ENCODE results near the gene SEZ6. TPM values are rescaled to one million over a fixed set of nuclear protein-coding genes. Genes with fewer than 3 reads are reported as not detected.

SEZ6 gene
- total RNA-seq, 1 experiment from 2014 or later = 2.6 TPM

GRCh38 chr17:28940675-28941074 lies 65.2 kb downstream of the SEZ6 start:
- Histone ChIP-seq H3K36me3 (ENCODE audit: insufficient read depth, low read length, poor library complexity, severe bottlenecking) (peaks cover 16% of the 10 kb centered on the region), H3K4me3 (ENCODE audit: low read depth, low read length, poor library complexity, severe bottlenecking) (no peak overlapping the region), H3K9me3 (ENCODE audit: low read depth, low read length, poor library complexity, severe bottlenecking) (no peaks in the 10 kb centered on the region), H3K4me1 (ENCODE audit: insufficient read depth, low read length, poor library complexity, severe bottlenecking) (peaks cover 57% of the 10 kb centered on the region), H3K27me3 (replicated peaks; ENCODE audit: insufficient read depth, low read depth, low read length, poor library complexity) (no peaks in the 10 kb centered on the region), H3K27ac (ENCODE audit: low read depth, low read length, poor library complexity, severe bottlenecking) (peak overlapping the region; percentile 28)
- intact Hi-C loops (cut with micrococcal nuclease; ENCODE audit: unreplicated experiment) = no loop called here
- BruUV-seq (replicated peaks) = no TSS peak
- ChIA-PET POLR2A (ENCODE audit: low non-redundant PET) (no interaction called here), CTCF (interaction anchor here (0.6 kb wide), 1 partner anchor 212 kb away, joined by 4 read pairs; the partner anchor contains the start of gene NEK8)
- TF ChIP-seq EZH2 (IDR thresholded peaks at IDR 0.05; ENCODE audit: borderline replicate concordance, low read depth, low read length, poor library complexity, severe bottlenecking) (no peak), CTCF (conservative IDR thresholded peaks at IDR 0.05; ENCODE audit: low read depth, low read length) (no peak)
- DNase-seq (ENCODE audit: low spot score) = peak; percentile 71

- TF ChIP-seq CTCF (conservative IDR thresholded peaks at IDR 0.05; ENCODE audit: low read depth, low read length) = no peak
- TF ChIP-seq EZH2 (IDR thresholded peaks at IDR 0.05; ENCODE audit: borderline replicate concordance, low read depth, low read length, poor library complexity, severe bottlenecking) = no peak
- ChIA-PET CTCF (interaction anchor here (0.6 kb wide), 1 partner anchor 212 kb away, joined by 4 read pairs; the partner anchor contains the start of gene NEK8), POLR2A (ENCODE audit: low non-redundant PET) (no interaction called here)
- peaks cover 52% of the 10 kb centered on the region for H3K4me1 ChIP-seq (ENCODE audit: insufficient read depth, low read length, poor library complexity, severe bottlenecking)
- H3K36me3 ChIP-seq (ENCODE audit: insufficient read depth, low read length, poor library complexity, severe bottlenecking) = peaks cover 16% of the 10 kb centered on the region
- H3K4me3 ChIP-seq (ENCODE audit: low read depth, low read length, poor library complexity, severe bottlenecking) = no peak overlapping the region
- no TSS peak for BruUV-seq (replicated peaks)
- H3K27ac ChIP-seq (ENCODE audit: low read depth, low read length, poor library complexity, severe bottlenecking) = peak overlapping the region; percentile 28
- no peaks in the 10 kb centered on the region for H3K9me3 ChIP-seq (ENCODE audit: low read depth, low read length, poor library complexity, severe bottlenecking)
- H3K27me3 ChIP-seq (replicated peaks; ENCODE audit: insufficient read depth, low read depth, low read length, poor library complexity) = no peaks in the 10 kb centered on the region
- DNase-seq (ENCODE audit: low spot score) = no peak
- intact Hi-C loops (cut with micrococcal nuclease; ENCODE audit: unreplicated experiment) = no loop called here
Observed at GRCh38 chr17:28940142-28940541, 65.7 kb downstream of the SEZ6 start.

- H3K4me3 ChIP-seq (ENCODE audit: low read depth, low read length, poor library complexity, severe bottlenecking) = no peak overlapping the region
- DNase-seq (ENCODE audit: low spot score) = no peak
- H3K4me1 ChIP-seq (ENCODE audit: insufficient read depth, low read length, poor library complexity, severe bottlenecking) = peaks cover 51% of the 10 kb centered on the region
- CTCF ChIA-PET = no interaction called here
- intact Hi-C loops (cut with micrococcal nuclease; ENCODE audit: unreplicated experiment) = no loop called here
- no peaks in the 10 kb centered on the region for H3K9me3 ChIP-seq (ENCODE audit: low read depth, low read length, poor library complexity, severe bottlenecking)
- H3K27me3 ChIP-seq (replicated peaks; ENCODE audit: insufficient read depth, low read depth, low read length, poor library complexity) = no peaks in the 10 kb centered on the region
- no TSS peak for BruUV-seq (replicated peaks)
- H3K36me3 ChIP-seq (ENCODE audit: insufficient read depth, low read length, poor library complexity, severe bottlenecking) = peaks cover 8% of the 10 kb centered on the region
- POLR2A ChIA-PET (ENCODE audit: low non-redundant PET) = no interaction called here
- no peak overlapping the region for H3K27ac ChIP-seq (ENCODE audit: low read depth, low read length, poor library complexity, severe bottlenecking)
- TF ChIP-seq CTCF (conservative IDR thresholded peaks at IDR 0.05; ENCODE audit: low read depth, low read length) = no peak
- no peak for TF ChIP-seq EZH2 (IDR thresholded peaks at IDR 0.05; ENCODE audit: borderline replicate concordance, low read depth, low read length, poor library complexity, severe bottlenecking)
Observed at GRCh38 chr17:28938552-28938951, 67.3 kb downstream of the SEZ6 start.
